Stomach smooth muscle (tissue), 2 donors: Measurements from ENCODE around the gene WFDC12.

Experiments
- H3K27ac ChIP-seq: one replicate; pipeline ENCODE4 v1.7.0; 2013; ENCODE audit warnings: mild to moderate bottlenecking, low read length, inconsistent platforms
- H3K27me3 ChIP-seq, 2 donors: one replicate each; pipeline ENCODE4 v1.7.0; 2013; ENCODE audit warnings: low read length in 2 of 2; ENCODE audit not compliant: insufficient read depth in 2 of 2, control insufficient read depth in 1 of 2
- H3K36me3 ChIP-seq, 2 donors: one replicate each; pipeline ENCODE4 v1.7.0; 2013; ENCODE audit warnings: low read length in 2 of 2; ENCODE audit not compliant: control insufficient read depth in 2 of 2, insufficient read depth in 2 of 2
- H3K4me1 ChIP-seq: one replicate; pipeline ENCODE4 v1.7.0; 2013; ENCODE audit warnings: low read length; ENCODE audit not compliant: control insufficient read depth, insufficient read depth
- H3K4me3 ChIP-seq, 2 donors: one replicate each; pipeline ENCODE4 v1.7.0; 2013; ENCODE audit warnings: low read length in 2 of 2
- H3K9ac ChIP-seq, 2 donors: one replicate each; pipeline ENCODE4 v1.7.0; 2013; ENCODE audit warnings: low read length in 2 of 2, mild to moderate bottlenecking in 1 of 2
- H3K9me3 ChIP-seq, 2 donors: one replicate each; pipeline ENCODE4 v1.7.0; 2013; ENCODE audit warnings: low read length in 2 of 2; ENCODE audit not compliant: control insufficient read depth in 2 of 2
- donor health status: healthy.
- donor health status: Pancreatic carcinoma.

The WFDC12 gene

DNA sequence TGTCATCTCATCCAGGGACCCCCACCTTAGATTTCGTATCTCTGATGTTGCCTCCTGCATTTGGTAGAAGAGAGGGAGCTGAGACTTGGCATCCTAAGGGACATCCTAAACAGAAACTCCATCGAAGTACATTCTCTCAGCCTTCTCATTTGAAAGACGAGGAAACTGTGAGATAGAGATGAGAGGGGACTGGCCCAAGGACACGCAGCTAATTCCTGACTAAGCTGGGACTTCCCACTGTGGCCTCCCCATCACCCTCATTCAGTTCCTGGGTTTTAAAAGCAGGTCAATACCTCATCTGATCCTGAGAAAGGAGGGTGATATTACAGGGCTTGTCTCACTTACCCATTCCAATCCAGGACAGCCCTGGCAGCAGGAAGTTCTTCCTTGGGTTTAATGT, 8.4 kb downstream of the WFDC12 start:
- Histone ChIP-seq H3K27me3 (peaks cover 3 to 28% of the 10 kb centered on the region in 2 donors), H3K36me3 (no peaks in the 10 kb centered on the region), H3K9ac (no peak overlapping the region)

DNA sequence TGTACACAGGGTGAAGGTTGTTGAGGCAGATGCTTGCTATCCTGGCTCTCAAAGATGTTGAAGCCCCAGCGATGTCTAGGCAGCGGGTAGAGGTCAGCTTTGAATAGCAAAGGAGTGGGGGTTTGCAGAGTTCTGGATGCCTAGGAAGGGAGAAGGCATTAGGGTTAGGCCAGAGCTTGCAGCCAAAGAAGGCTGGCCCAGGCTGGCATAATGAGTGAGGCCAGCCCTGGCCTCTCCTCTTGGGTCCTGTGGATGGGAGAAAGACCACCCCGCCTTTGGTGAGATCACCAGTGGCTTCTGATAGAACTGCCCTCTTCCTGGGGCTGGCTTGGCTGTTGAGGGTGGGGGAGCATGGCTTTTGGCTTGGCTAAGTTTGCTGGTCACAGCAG, 8.9 kb downstream of the WFDC12 start:
- Histone ChIP-seq H3K36me3 (no peaks in the 10 kb centered on the region), H3K4me3 (no peak overlapping the region), H3K27ac (no peak overlapping the region), H3K9me3 (no peaks in the 10 kb centered on the region), H3K4me1 (no peaks in the 10 kb centered on the region), H3K27me3 (peaks cover 3 to 29% of the 10 kb centered on the region in 2 donors), H3K9ac (no peak overlapping the region)

More for the DNA sequence above, 8.4 kb downstream of the WFDC12 start:
- Histone ChIP-seq H3K4me1 (no peaks in the 10 kb centered on the region), H3K4me3 (no peak overlapping the region), H3K27ac (no peak overlapping the region), H3K9me3 (peaks cover 0 to 2% of the 10 kb centered on the region in 2 donors)

- H3K4me1 ChIP-seq = no peaks in the 10 kb centered on the region
- no peaks in the 10 kb centered on the region for H3K9me3 ChIP-seq
- peaks cover 3 to 29% of the 10 kb centered on the region in 2 donors for H3K27me3 ChIP-seq
- H3K4me3 ChIP-seq = no peak within 1 kb of the TSS
- H3K36me3 ChIP-seq = no peaks in the 10 kb centered on the region
- no peak within 1 kb of the TSS for H3K9ac ChIP-seq
- no peak within 1 kb of the TSS for H3K27ac ChIP-seq
Measured at GRCh38 chr20:45114465-45115385, 9.5 kb downstream of the WFDC12 start, which contains the start of gene WFDC5. Gene WFDC5 (minus strand): TSS chr20:45115174. CDS start chr20:45115083, 91 bp downstream.

DNA sequence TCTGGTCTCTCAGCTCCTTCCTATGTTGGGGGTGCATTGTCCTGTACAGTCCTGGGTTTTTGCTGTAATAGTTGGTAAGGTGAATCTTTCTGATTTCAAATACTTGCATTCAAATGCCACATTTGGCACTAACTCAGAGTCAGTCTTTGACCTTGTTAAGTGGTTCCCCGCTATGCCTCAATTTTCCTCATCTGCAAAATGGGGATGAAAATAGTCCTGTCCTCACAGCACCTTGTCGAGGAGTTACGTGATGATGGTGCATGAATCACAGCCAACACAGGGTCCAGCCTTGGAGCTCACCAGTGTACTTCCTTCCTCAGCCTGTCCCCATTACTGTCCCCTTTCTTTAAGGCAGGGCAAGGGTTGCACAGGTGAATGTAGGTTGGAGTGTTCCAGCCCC, 10.4 kb downstream of the WFDC12 start:
- H3K4me1 ChIP-seq = no peaks in the 10 kb centered on the region
- no peak overlapping the region for H3K9ac ChIP-seq
- H3K27ac ChIP-seq = no peak overlapping the region
- no peaks in the 10 kb centered on the region for H3K9me3 ChIP-seq
- H3K4me3 ChIP-seq = no peak overlapping the region
- H3K36me3 ChIP-seq = no peaks in the 10 kb centered on the region
- peaks cover under 1 to 29% of the 10 kb centered on the region in 2 donors for H3K27me3 ChIP-seq

- no peaks in the 10 kb centered on the region for H3K9me3 ChIP-seq
- H3K36me3 ChIP-seq = no peaks in the 10 kb centered on the region
Measured at GRCh38 chr20:45112754-45113153, 11.5 kb downstream of the WFDC12 start.

DNA sequence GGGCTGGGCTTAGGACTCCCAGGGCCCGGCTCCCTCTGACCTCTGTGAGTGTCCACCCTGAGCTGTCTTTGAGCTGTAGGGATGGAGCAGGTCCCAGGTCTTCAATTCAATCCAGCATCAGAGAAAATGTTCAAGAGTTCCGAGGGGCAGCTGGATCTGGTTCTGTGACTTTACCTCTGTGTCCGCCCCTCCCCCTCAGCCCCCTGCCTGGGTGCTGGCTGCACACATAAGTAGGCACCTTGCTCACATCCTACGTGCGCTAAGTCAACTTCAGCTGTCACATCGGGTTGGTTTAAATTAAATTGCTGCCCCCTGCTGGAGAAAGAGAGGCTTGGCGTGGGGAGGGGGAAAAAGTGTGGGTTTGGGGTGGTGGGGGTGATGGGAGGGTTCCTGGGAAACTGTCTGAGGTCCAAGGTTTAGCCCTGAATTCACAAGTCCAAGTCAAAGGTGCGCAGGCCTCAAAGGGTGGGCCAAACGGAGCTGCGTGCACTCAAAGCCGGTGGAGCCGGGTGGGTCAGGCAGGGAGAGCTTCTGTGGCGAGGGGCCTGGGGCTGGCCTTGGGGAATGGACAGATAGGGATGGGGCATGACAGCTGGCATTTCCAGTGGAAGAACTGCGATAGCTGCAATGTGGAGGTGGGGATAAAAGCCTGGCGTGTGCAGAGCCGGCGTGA, 12.3 kb downstream of the WFDC12 start:
- no peak overlapping the region for H3K27ac ChIP-seq

More at GRCh38 chr20:45112754-45113153, 11.5 kb downstream of the WFDC12 start:
- Histone ChIP-seq H3K27me3 (peaks cover 0 to 33% of the 10 kb centered on the region in 2 donors), H3K9ac (no peak overlapping the region), H3K27ac (no peak overlapping the region), H3K4me1 (no peaks in the 10 kb centered on the region), H3K4me3 (no peak overlapping the region)

GRCh38 chr20:45111285-45111684, 13.0 kb downstream of the WFDC12 start:
- Histone ChIP-seq H3K27ac (no peak overlapping the region), H3K9me3 (no peaks in the 10 kb centered on the region), H3K4me3 (no peak overlapping the region), H3K9ac (no peak overlapping the region), H3K36me3 (no peaks in the 10 kb centered on the region), H3K4me1 (no peaks in the 10 kb centered on the region), H3K27me3 (peaks cover 0 to 33% of the 10 kb centered on the region in 2 donors)

More for the DNA sequence above, 12.3 kb downstream of the WFDC12 start:
- Histone ChIP-seq H3K9me3 (no peaks in the 10 kb centered on the region), H3K4me3 (no peak overlapping the region), H3K4me1 (no peaks in the 10 kb centered on the region), H3K9ac (no peak overlapping the region), H3K36me3 (no peaks in the 10 kb centered on the region), H3K27me3 (peaks cover 0 to 33% of the 10 kb centered on the region in 2 donors)

DNA sequence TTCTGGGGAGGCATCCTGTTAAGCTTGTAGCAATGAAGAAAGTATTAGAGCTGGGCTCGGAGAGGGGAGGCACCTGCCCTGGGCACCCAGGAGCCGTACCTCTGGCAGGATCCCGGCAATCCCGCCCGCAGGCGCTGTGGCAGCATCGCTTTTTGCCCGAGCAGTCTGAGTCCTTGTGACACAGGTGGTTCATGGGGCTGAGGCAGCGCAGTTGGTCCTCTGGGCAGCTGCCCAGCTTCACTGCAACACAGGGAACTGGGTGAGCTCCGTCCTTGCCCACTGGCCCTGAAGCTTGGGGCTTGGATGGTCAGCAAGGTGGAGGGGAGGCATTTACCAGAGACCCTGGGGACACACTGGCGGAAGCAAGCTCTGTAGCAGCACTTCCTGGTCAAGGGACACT, 14.0 kb downstream of the WFDC12 start:
- H3K27ac ChIP-seq = no peak overlapping the region
- H3K9me3 ChIP-seq = no peaks in the 10 kb centered on the region
- no peak overlapping the region for H3K4me3 ChIP-seq
- H3K9ac ChIP-seq = no peak overlapping the region
- peaks cover 0 to 30% of the 10 kb centered on the region in 2 donors for H3K27me3 ChIP-seq
- no peaks in the 10 kb centered on the region for H3K36me3 ChIP-seq
- no peaks in the 10 kb centered on the region for H3K4me1 ChIP-seq

GRCh38 chr20:45109634-45110033, 14.6 kb downstream of the WFDC12 start:
- Histone ChIP-seq H3K9me3 (no peaks in the 10 kb centered on the region), H3K27me3 (peaks cover 0 to 27% of the 10 kb centered on the region in 2 donors), H3K4me3 (no peak overlapping the region), H3K4me1 (no peaks in the 10 kb centered on the region), H3K27ac (no peak overlapping the region), H3K36me3 (no peaks in the 10 kb centered on the region), H3K9ac (no peak overlapping the region)

DNA sequence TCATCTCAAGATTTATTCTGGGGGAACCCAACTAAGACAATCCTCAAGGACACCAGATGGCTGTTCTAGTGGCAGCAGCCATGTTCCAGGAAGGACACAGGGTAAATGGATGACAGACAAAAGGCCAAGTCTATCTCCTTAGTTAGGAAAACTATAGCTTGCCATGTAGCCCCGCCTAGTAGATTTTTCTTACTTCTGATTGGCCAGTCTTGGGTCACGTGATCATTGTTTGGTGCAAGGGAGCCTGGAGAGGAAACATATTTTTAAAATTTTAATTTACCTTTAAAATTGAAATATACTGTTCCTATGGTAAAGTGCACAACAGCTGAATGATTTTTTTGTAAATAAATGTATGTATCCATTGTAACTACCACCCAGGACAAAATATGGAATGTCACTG, 18.9 kb downstream of the WFDC12 start:
- Histone ChIP-seq H3K4me1 (no peaks in the 10 kb centered on the region), H3K9me3 (no peaks in the 10 kb centered on the region), H3K27ac (no peak overlapping the region), H3K36me3 (no peaks in the 10 kb centered on the region), H3K27me3 (peaks cover 12% of the 10 kb centered on the region in 2 donors), H3K4me3 (no peak overlapping the region), H3K9ac (no peak overlapping the region)
